ENCODE results near the gene NDUFAF5. TPM values are rescaled to one million over a fixed set of nuclear protein-coding genes. Genes with fewer than 3 reads are reported as not detected.
A peak's percentile ranks its signal among the peaks of the same experiment; 100 is the strongest.

The NDUFAF5 gene
- total RNA-seq, 6 donors from 2014 or later = 12.0 to 53.4 (median 17.7) TPM

GRCh38 chr20:13865791-13866351, 81.0 kb downstream of the NDUFAF5 start:
- Histone ChIP-seq H3K4me1 (peaks cover 3 to 18% (median 7%) of the 10 kb centered on the region in 4 donors), H3K4me3 (no peak overlapping the region), H3K27ac (peak overlapping the region in 1 of 4 donors; percentile 2), H3K36me3 (no peaks in the 10 kb centered on the region), H3K27me3 (no peaks in the 10 kb centered on the region), H3K9me3 (no peaks in the 10 kb centered on the region)
- peak in 1 of 2 donors; percentile 75 for ATAC-seq (ENCODE audit: low FRiP score in 2 of 2)
- 30 to 35% methylated on average over 5 of the region's 5 CpGs for WGBS, 2 donors
- DNase-seq = no peak
- TF ChIP-seq CTCF (IDR thresholded peaks at IDR 0.05) = no peak
- TF ChIP-seq POLR2A (IDR thresholded peaks at IDR 0.05) = no peak
- no peak for TF ChIP-seq POLR2AphosphoS5 (IDR thresholded peaks at IDR 0.05)
- TF ChIP-seq EP300 (IDR thresholded peaks at IDR 0.05) = no peak

DNA sequence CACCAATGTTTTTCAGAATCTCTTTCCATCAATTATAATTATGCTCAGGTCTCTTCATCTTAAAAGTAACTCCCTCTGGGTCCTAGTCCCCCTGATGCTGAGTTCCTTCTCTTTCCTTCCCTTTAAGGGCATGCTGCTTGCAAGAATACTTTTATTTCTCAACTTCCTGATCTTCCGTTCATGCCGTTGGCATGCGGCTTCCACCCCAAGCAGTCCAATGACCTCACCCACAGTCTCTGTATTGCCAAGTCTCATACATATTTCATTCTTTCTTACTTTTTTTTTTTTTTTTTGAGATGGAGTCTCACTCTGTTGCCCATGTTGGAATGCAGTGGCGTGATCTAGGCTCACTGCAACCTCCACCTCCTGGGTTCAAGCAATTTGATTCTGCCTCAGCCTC, 83.5 kb downstream of the NDUFAF5 start:
- WGBS, 2 donors = 50 to 54% methylated on average over 4 of the region's 4 CpGs
- ATAC-seq (ENCODE audit: low FRiP score in 2 of 2) (peak in 1 of 2 donors; percentile 85), DNase-seq (peak in 1 of 2 donors; percentile 27)
- Histone ChIP-seq H3K27me3 (no peaks in the 10 kb centered on the region), H3K4me3 (no peak overlapping the region), H3K4me1 (peaks cover 3 to 18% (median 7%) of the 10 kb centered on the region in 4 donors), H3K9me3 (no peaks in the 10 kb centered on the region), H3K36me3 (no peaks in the 10 kb centered on the region), H3K27ac (peak overlapping the region in 2 of 4 donors; percentile 27 to 30)
- TF ChIP-seq EP300 (IDR thresholded peaks at IDR 0.05) = no peak
- TF ChIP-seq CTCF (IDR thresholded peaks at IDR 0.05) = no peak
- no peak for TF ChIP-seq POLR2A (IDR thresholded peaks at IDR 0.05)
- TF ChIP-seq POLR2AphosphoS5 (IDR thresholded peaks at IDR 0.05) = no peak

GRCh38 chr20:13870170-13870748, 85.4 kb downstream of the NDUFAF5 start:
- Histone ChIP-seq H3K36me3 (no peaks in the 10 kb centered on the region), H3K4me3 (no peak overlapping the region), H3K27me3 (no peaks in the 10 kb centered on the region), H3K4me1 (peaks cover 3 to 18% (median 7%) of the 10 kb centered on the region in 4 donors), H3K27ac (no peak overlapping the region), H3K9me3 (no peaks in the 10 kb centered on the region)
- no peak for DNase-seq
- no peak for ATAC-seq (ENCODE audit: low FRiP score in 2 of 2)
- WGBS, 2 donors = 72 to 87% methylated on average over 4 of the region's 4 CpGs
- TF ChIP-seq EP300 (IDR thresholded peaks at IDR 0.05) = no peak

Other genes starting within 250 kb of the NDUFAF5 start
- 10 to 100 TPM; 12.4 to 21.1 (median 14.0) TPM for gene TASP1, start 146.1 kb upstream of the NDUFAF5 start, total RNA-seq
- gene ESF1, start 109 bp upstream of the NDUFAF5 start, total RNA-seq = 10 to 100 TPM in 5 of 6 donors, 1 to 10 TPM in 1; 9.8 to 17.8 (median 12.7) TPM
- under 1 TPM in 1 of 6 donors, not detected in 5; 0.47 TPM for gene SEL1L2, start 205.6 kb downstream of the NDUFAF5 start, total RNA-seq
- gene MACROD2, start 210.5 kb downstream of the NDUFAF5 start, total RNA-seq = 10 to 100 TPM; 20.7 to 84.3 (median 36.3) TPM

All from upper lobe of left lung (tissue), 6 donors.